HG02763 (cell line): ENCODE data around the gene XYLT1.

Experiments
- ATAC-seq: cut with Tn5 transposase; IDR thresholded peaks from one replicate; pipeline ENCODE4 v1.9.1; 2021; ENCODE audit warnings: mild to moderate bottlenecking, moderate library complexity; ENCODE audit not compliant: unreplicated experiment

XYLT1 gene

GRCh38 chr16:17213025-17213424 is 257.7 kb downstream of the XYLT1 start:
- no peak for ATAC-seq

- ATAC-seq: no peak
These were observed 258.2 kb downstream of the XYLT1 start for GRCh38 chr16:17212606-17213005.

- ATAC-seq: no peak
These were observed 259.0 kb downstream of the XYLT1 start for GRCh38 chr16:17211797-17212196.

- no peak for ATAC-seq
These were observed 264.0 kb downstream of the XYLT1 start for GRCh38 chr16:17206712-17207111.

- ATAC-seq: no peak
These were observed 265.2 kb downstream of the XYLT1 start for GRCh38 chr16:17205279-17206211.

GRCh38 chr16:17204644-17205043 is 266.1 kb downstream of the XYLT1 start:
- no peak for ATAC-seq

- ATAC-seq: no peak
These were observed 266.6 kb downstream of the XYLT1 start for GRCh38 chr16:17204206-17204605.

GRCh38 chr16:17203424-17203823 is 267.3 kb downstream of the XYLT1 start:
- ATAC-seq: no peak

GRCh38 chr16:17199135-17199534 is 271.6 kb downstream of the XYLT1 start:
- ATAC-seq: no peak

GRCh38 chr16:17196526-17196925 is 274.2 kb downstream of the XYLT1 start:
- ATAC-seq: no peak

GRCh38 chr16:17194190-17194780 is 276.5 kb downstream of the XYLT1 start:
- ATAC-seq: no peak

GRCh38 chr16:17193566-17194100 is 277.1 kb downstream of the XYLT1 start:
- ATAC-seq: no peak

- ATAC-seq: no peak
These were observed 286.7 kb downstream of the XYLT1 start for GRCh38 chr16:17184026-17184425.

GRCh38 chr16:17177959-17178905 is 292.5 kb downstream of the XYLT1 start:
- ATAC-seq: no peak

- ATAC-seq: no peak
These were observed 293.4 kb downstream of the XYLT1 start for GRCh38 chr16:17177242-17177958.

- ATAC-seq: no peak
These were observed 294.6 kb downstream of the XYLT1 start for GRCh38 chr16:17176199-17176598.

GRCh38 chr16:17173281-17173680 is 297.5 kb downstream of the XYLT1 start:
- ATAC-seq: no peak

- no peak for ATAC-seq
These were observed 299.3 kb downstream of the XYLT1 start for GRCh38 chr16:17171250-17172143.

- no peak for ATAC-seq
These were observed 300.3 kb downstream of the XYLT1 start for GRCh38 chr16:17170435-17170834.
